Measurements from ENCODE around the gene TOR1AIP2.

The TOR1AIP2 gene

DNA sequence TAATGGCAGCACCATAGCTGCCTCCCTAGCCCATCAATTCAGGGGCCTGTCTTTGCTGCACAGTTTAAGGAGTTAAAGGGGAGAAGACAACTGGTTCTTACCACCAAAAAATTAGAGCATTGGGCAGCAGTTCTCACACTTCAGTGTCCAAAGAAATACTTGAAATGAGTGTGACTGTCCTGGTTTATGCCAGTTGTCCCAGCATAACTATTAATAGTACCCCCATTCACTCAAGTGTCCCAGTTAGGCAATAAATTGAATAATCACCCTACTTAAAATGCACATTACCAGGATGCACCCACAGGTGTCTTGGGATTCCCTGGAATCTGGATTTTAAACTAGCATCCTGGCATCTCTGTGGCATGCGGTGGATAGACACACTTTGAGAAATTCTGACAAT lies 83.5 kb downstream of the TOR1AIP2 start:
- TF ChIP-seq EZH2 (IDR thresholded peaks at IDR 0.05; ENCODE audit: borderline replicate concordance, low read length) = no peak
- TF ChIP-seq, protein P1, sequence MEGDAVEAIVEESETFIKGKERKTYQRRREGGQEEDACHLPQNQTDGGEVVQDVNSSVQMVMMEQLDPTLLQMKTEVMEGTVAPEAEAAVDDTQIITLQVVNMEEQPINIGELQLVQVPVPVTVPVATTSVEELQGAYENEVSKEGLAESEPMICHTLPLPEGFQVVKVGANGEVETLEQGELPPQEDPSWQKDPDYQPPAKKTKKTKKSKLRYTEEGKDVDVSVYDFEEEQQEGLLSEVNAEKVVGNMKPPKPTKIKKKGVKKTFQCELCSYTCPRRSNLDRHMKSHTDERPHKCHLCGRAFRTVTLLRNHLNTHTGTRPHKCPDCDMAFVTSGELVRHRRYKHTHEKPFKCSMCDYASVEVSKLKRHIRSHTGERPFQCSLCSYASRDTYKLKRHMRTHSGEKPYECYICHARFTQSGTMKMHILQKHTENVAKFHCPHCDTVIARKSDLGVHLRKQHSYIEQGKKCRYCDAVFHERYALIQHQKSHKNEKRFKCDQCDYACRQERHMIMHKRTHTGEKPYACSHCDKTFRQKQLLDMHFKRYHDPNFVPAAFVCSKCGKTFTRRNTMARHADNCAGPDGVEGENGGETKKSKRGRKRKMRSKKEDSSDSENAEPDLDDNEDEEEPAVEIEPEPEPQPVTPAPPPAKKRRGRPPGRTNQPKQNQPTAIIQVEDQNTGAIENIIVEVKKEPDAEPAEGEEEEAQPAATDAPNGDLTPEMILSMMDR (IDR thresholded peaks at IDR 0.05; ENCODE audit: low read length) = no peak

DNA sequence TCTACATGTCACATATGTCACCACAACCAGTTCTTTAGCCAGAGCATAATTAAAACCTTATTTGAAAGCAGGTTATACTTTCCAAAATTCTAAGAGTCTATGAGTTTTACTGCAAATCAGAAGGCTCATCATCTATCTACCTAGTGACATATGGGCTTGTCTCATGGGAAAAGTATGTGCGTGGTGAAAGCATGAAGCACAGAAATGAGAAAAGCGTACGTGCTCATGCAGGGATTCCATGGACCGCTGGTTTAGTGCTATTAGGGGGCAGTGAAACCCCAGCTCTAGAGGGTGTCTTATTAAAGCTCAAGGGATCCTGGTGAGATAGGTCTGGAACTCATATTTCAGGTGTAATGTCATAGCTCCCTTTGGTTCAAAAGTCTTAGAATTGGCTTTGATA lies 84.3 kb downstream of the TOR1AIP2 start:
- TF ChIP-seq EZH2 (IDR thresholded peaks at IDR 0.05; ENCODE audit: borderline replicate concordance, low read length) = no peak
- TF ChIP-seq, protein P1 (IDR thresholded peaks at IDR 0.05; ENCODE audit: low read length) = no peak
- H3K36me3 ChIP-seq (ENCODE audit: insufficient read depth, low read length) = no peaks in the 10 kb centered on the region

More for the DNA sequence above, 83.5 kb downstream of the TOR1AIP2 start:
- Histone ChIP-seq H3K4me3 (ENCODE audit: low read depth, low read length, poor library complexity, severe bottlenecking) (no peak overlapping the region), H3F3A (ENCODE audit: insufficient read depth, low read length) (no peaks in the 10 kb centered on the region), H3K9ac (ENCODE audit: low read length) (no peak overlapping the region), H3K27me3 (ENCODE audit: insufficient read depth, low read length) (0 out of 2 replicates have a peak, but pooled peaks cover 1% of the 10 kb centered on the region), H3K9me2 (ENCODE audit: low read depth, low read length) (no peaks in the 10 kb centered on the region), H3K4me1 (ENCODE audit: insufficient read depth, low read length, severe bottlenecking) (no peaks in the 10 kb centered on the region), H3K36me3 (ENCODE audit: insufficient read depth, low read length) (no peaks in the 10 kb centered on the region), H3K79me2 (ENCODE audit: insufficient read depth, low read length) (no peaks in the 10 kb centered on the region), H3K9me3 (ENCODE audit: low read length) (no peaks in the 10 kb centered on the region), H4K20me1 (ENCODE audit: insufficient read depth, low read length) (no peaks in the 10 kb centered on the region), H3K4me2 (ENCODE audit: low read length) (no peak overlapping the region), H2AFZ (ENCODE audit: low read length) (no peak overlapping the region), H3K27ac (ENCODE audit: low read depth, low read length, poor library complexity, severe bottlenecking) (no peak overlapping the region)

More for the DNA sequence above, 84.3 kb downstream of the TOR1AIP2 start:
- Histone ChIP-seq H3K79me2 (ENCODE audit: insufficient read depth, low read length) (no peaks in the 10 kb centered on the region), H3F3A (ENCODE audit: insufficient read depth, low read length) (no peaks in the 10 kb centered on the region), H3K4me3 (ENCODE audit: low read depth, low read length, poor library complexity, severe bottlenecking) (no peak overlapping the region), H3K9me3 (ENCODE audit: low read length) (no peaks in the 10 kb centered on the region), H3K9ac (ENCODE audit: low read length) (no peak overlapping the region), H3K4me1 (ENCODE audit: insufficient read depth, low read length, severe bottlenecking) (no peaks in the 10 kb centered on the region), H2AFZ (ENCODE audit: low read length) (no peak overlapping the region), H3K27me3 (ENCODE audit: insufficient read depth, low read length) (no peaks in the 10 kb centered on the region), H4K20me1 (ENCODE audit: insufficient read depth, low read length) (no peaks in the 10 kb centered on the region), H3K9me2 (ENCODE audit: low read depth, low read length) (no peaks in the 10 kb centered on the region), H3K4me2 (ENCODE audit: low read length) (no peak overlapping the region), H3K27ac (ENCODE audit: low read depth, low read length, poor library complexity, severe bottlenecking) (no peak overlapping the region)

Data from OCI-LY1 (cell line).